Transverse colon (tissue), 4 donors: ENCODE measurements around the gene ENTHD1. TPM values are rescaled to one million over a fixed set of nuclear protein-coding genes. Genes with fewer than 3 reads are reported as not detected.

Experiments used
- DNase-seq: peaks from one replicate; pipeline ENCODE4 v3.0.0-alpha.2; 2019
- H3K27ac ChIP-seq, 4 donors: fragments of 200-600 bp; sonication (generic); 2 replicates each; pipeline ENCODE4 v1.5.1; 2016 to 2018; ENCODE audit warnings: inconsistent platforms in 4 of 4
- H3K27me3 ChIP-seq: fragments of 200-600 bp; sonication (generic); 2 replicates; pipeline ENCODE4 v1.5.1; 2017; ENCODE audit warnings: inconsistent platforms
- H3K36me3 ChIP-seq, 4 donors: fragments of 200-600 bp; sonication (generic); 2 replicates each; pipeline ENCODE4 v1.5.1; 2017 to 2019; ENCODE audit warnings: inconsistent platforms in 4 of 4
- H3K4me1 ChIP-seq, 4 donors: fragments of 200-600 bp; sonication (generic); 2 replicates each; pipeline ENCODE4 v1.5.1; 2017 to 2020; ENCODE audit warnings: inconsistent platforms in 4 of 4
- H3K4me3 ChIP-seq, 4 donors: fragments of 200-600 bp; sonication (generic); 1 replicate in 1 of 4; 2 replicates in 3 of 4; pipeline versions ENCODE4 v1.5.1 to v1.6.1; 2017 to 2019; ENCODE audit warnings: inconsistent platforms in 4 of 4
- H3K9me3 ChIP-seq, 2 donors: fragments of 200-600 bp; sonication (generic); 2 replicates each; pipeline ENCODE4 v1.5.1; 2017 to 2019; ENCODE audit warnings: inconsistent platforms in 2 of 2
- EP300 ChIP-seq: sonication (generic); formaldehyde crosslinking; IDR thresholded peaks from one replicate; pipeline ENCODE4 v1.6.1; 2017; ENCODE audit warnings: antibody characterized with exemption, low read depth
- POLR2A ChIP-seq: fragments of 450-650 bp; IDR thresholded peaks from one replicate; pipeline ENCODE4 v1.6.1; 2016; ENCODE audit warnings: antibody characterized with exemption, mild to moderate bottlenecking, moderate library complexity
- POLR2AphosphoS5 ChIP-seq, 3 donors: sonication (generic); formaldehyde crosslinking; IDR thresholded peaks; one replicate each; pipeline ENCODE4 v1.6.1; 2016; ENCODE audit warnings: antibody characterized with exemption in 3 of 3
- WGBS, 2 donors: methylation state at CpG; one replicate each; pipeline ENCODE4 v1.1.5; 2018; ENCODE audit warnings: low coverage in 1 of 2; 5-methylcytosine and 5-hydroxymethylcytosine counted together
- in situ Hi-C, 4 donors: fragments of 200-750 bp; cut with MboI; loops; one replicate each; pipeline versions ENCODE4 v1.15.0 to v1.15.1; 2017; ENCODE audit warnings: low sequenced_read_pairs in 3 of 4, low pct_ligation_motif_present in 1 of 4, low pct_unique_long_range_greater_than_20kb in 1 of 4
- intact Hi-C: fragments of 100-400 bp; cut with DNase I; formaldehyde crosslinking; loops from one replicate; pipeline ENCODE4 v1.15.1; 2023; ENCODE audit warnings: low total_unique reads
- total RNA-seq, 4 donors: library from RNA; depleted of rRNA; stranded (reverse); fragments of >200 nt; gene quantifications; one replicate each; pipeline ENCODE4 v1.1.0, GENCODE V29; 2016
- TF ChIP-seq, protein P1 (sequence below), 5 experiments: fragments of 200-600 bp in 3 of 5; fragments of 450-650 bp in 2 of 5; sonication (generic) in 3 of 5; IDR thresholded peaks; 1 replicate in 2 of 5; 2 replicates in 3 of 5; pipeline ENCODE4 v1.5.1; 2016 to 2017; ENCODE audit warnings: antibody characterized with exemption in 5 of 5, inconsistent platforms in 3 of 5, mild to moderate bottlenecking in 2 of 5, moderate library complexity in 1 of 5

ENTHD1 gene
- total RNA-seq, 4 donors from 2014 or later, result not detected

DNA sequence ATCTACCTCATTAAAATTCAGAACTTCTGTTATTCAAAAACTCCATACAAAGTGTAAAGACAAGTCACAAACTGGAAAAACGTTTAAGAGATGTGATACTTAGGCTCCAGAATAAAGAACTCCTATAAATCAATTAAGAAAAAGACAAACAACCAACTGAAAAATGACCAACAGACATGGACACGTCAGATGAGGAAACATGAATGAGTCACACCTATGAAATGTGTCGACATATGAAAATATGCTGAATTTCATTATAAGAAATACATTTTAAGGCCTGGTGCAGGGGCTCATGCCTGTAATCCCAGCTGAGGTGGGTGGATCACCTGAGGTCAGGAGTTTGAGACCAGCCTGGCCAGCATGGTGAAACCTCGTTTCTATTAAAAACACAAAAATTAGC, 78.7 kb downstream of the ENTHD1 start:
- Histone ChIP-seq H3K4me1 (no peaks in the 10 kb centered on the region), H3K27me3 (peaks cover 13% of the 10 kb centered on the region), H3K9me3 (no peaks in the 10 kb centered on the region), H3K27ac (no peak overlapping the region), H3K36me3 (no peaks in the 10 kb centered on the region), H3K4me3 (no peak overlapping the region)
- TF ChIP-seq, protein P1, sequence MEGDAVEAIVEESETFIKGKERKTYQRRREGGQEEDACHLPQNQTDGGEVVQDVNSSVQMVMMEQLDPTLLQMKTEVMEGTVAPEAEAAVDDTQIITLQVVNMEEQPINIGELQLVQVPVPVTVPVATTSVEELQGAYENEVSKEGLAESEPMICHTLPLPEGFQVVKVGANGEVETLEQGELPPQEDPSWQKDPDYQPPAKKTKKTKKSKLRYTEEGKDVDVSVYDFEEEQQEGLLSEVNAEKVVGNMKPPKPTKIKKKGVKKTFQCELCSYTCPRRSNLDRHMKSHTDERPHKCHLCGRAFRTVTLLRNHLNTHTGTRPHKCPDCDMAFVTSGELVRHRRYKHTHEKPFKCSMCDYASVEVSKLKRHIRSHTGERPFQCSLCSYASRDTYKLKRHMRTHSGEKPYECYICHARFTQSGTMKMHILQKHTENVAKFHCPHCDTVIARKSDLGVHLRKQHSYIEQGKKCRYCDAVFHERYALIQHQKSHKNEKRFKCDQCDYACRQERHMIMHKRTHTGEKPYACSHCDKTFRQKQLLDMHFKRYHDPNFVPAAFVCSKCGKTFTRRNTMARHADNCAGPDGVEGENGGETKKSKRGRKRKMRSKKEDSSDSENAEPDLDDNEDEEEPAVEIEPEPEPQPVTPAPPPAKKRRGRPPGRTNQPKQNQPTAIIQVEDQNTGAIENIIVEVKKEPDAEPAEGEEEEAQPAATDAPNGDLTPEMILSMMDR (IDR thresholded peaks at IDR 0.05), result no peak
- TF ChIP-seq POLR2A (no peak), EP300 (no peak), POLR2AphosphoS5 (IDR thresholded peaks at IDR 0.05) (no peak)
- DNase-seq, result no peak
- in situ Hi-C loops, result no loop called here
- WGBS, 2 donors, result 58 to 73% methylated on average over 3 to 4 of the region's 4 CpGs
- intact Hi-C loops, result loop anchor here (5.0 kb wide), 1 partner anchor 338 kb away; no protein-coding TSS in a partner anchor

- TF ChIP-seq POLR2AphosphoS5 (IDR thresholded peaks at IDR 0.05) (no peak), EP300 (no peak), POLR2A (no peak)
- TF ChIP-seq, protein P1 (IDR thresholded peaks at IDR 0.05), result no peak
- intact Hi-C loops, result loop anchor here (5.0 kb wide), 1 partner anchor 333 kb away; no protein-coding TSS in a partner anchor
- Histone ChIP-seq H3K27ac (no peak overlapping the region), H3K9me3 (no peaks in the 10 kb centered on the region), H3K27me3 (peaks cover 14% of the 10 kb centered on the region), H3K4me1 (no peaks in the 10 kb centered on the region), H3K36me3 (no peaks in the 10 kb centered on the region), H3K4me3 (no peak overlapping the region)
- DNase-seq, result no peak
- WGBS, 2 donors, result 76 to 80% methylated on average over 2 to 4 of the region's 4 CpGs
- in situ Hi-C loops, result no loop called here
Measured at GRCh38 chr22:39809772-39810557, 83.6 kb downstream of the ENTHD1 start.

DNA sequence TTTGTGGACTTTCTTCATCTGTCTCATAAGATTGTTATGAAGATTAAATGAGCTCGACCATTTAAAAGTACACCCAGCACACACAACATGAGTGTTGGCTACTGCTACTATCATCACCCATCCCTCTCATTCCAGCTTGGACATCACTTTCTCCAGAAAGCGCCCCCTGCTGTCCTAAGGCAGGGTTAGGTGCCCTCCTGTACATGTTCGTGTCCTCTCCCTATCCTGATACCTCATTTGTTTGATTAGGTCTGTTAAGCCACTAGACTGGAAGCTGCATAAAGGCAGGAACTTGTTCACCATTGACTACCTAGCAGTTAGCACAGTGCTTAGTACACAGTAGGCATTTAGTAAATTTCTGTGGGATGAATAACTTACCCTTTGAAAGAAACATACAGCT, 85.5 kb downstream of the ENTHD1 start:
- Histone ChIP-seq H3K9me3 (no peaks in the 10 kb centered on the region), H3K27ac (no peak overlapping the region), H3K27me3 (peaks cover 16% of the 10 kb centered on the region), H3K4me3 (no peak overlapping the region), H3K36me3 (no peaks in the 10 kb centered on the region), H3K4me1 (no peaks in the 10 kb centered on the region)
- intact Hi-C loops, result no loop called here
- peak; percentile 53 for DNase-seq
- in situ Hi-C loops, result no loop called here
- 50% methylated on average over 3 of the region's 3 CpGs; no CpG with 5 or more reads in 1 of the 2 donors for WGBS, 2 donors
- no peak for TF ChIP-seq EP300
- TF ChIP-seq, protein P1 (IDR thresholded peaks at IDR 0.05), result peak in 3 of 5 experiments; percentile 15 to 37 (median 26)

GRCh38 chr22:39806109-39806508, 87.5 kb downstream of the ENTHD1 start:
- H3K27me3 ChIP-seq, result peaks cover 13% of the 10 kb centered on the region
- DNase-seq, result no peak
- H3K36me3 ChIP-seq, result no peaks in the 10 kb centered on the region
- peaks cover 0 to 6% (median 4%) of the 10 kb centered on the region in 4 donors for H3K4me1 ChIP-seq
- no peaks in the 10 kb centered on the region for H3K9me3 ChIP-seq
- intact Hi-C loops, result no loop called here
- no peak for TF ChIP-seq POLR2A
- no peak for TF ChIP-seq EP300
- TF ChIP-seq POLR2AphosphoS5 (IDR thresholded peaks at IDR 0.05), result no peak
- TF ChIP-seq, protein P1 (IDR thresholded peaks at IDR 0.05), result no peak
- H3K4me3 ChIP-seq, result no peak overlapping the region
- in situ Hi-C loops, result no loop called here
- no peak overlapping the region for H3K27ac ChIP-seq
- WGBS, 2 donors, result 40 to 63% methylated on average over 1 to 2 of the region's 2 CpGs
